Transverse colon (tissue), 3 donors: Measurements from ENCODE around the gene PDE4D.

ENCODE experiments used
- EP300 ChIP-seq: sonication (generic); formaldehyde crosslinking; IDR thresholded peaks from one replicate; pipeline ENCODE4 v1.6.1; 2017; ENCODE audit warnings: antibody characterized with exemption, low read depth
- POLR2A ChIP-seq: fragments of 450-650 bp; IDR thresholded peaks from one replicate; pipeline ENCODE4 v1.6.1; 2016; ENCODE audit warnings: antibody characterized with exemption, mild to moderate bottlenecking, moderate library complexity
- TF ChIP-seq, protein P1 (sequence below), 5 experiments: fragments of 200-600 bp in 3 of 5; fragments of 450-650 bp in 2 of 5; sonication (generic) in 3 of 5; IDR thresholded peaks; 1 replicate in 2 of 5; 2 replicates in 3 of 5; pipeline ENCODE4 v1.5.1; 2016 to 2017; ENCODE audit warnings: antibody characterized with exemption in 5 of 5, inconsistent platforms in 3 of 5, mild to moderate bottlenecking in 2 of 5, moderate library complexity in 1 of 5

DNA sequence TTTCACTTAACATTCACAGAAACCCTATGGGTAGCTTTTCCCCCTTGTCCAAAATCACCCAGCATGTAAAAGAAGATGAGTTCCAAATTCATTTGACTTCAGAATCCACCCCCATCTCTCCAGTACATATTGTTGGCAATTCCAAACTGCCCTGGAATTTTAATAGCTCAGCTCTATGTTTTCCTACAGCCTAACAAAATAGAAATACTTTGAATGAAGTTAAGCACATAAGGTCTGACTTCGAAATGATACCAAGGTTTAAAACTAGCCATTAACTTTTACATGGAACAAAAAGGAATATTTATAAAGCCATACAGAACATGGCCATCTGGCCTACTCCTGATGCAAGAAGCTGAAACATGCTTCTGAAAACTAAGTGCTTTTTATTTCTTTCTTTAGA is 634.3 kb downstream of the PDE4D start:
- TF ChIP-seq, protein P1, sequence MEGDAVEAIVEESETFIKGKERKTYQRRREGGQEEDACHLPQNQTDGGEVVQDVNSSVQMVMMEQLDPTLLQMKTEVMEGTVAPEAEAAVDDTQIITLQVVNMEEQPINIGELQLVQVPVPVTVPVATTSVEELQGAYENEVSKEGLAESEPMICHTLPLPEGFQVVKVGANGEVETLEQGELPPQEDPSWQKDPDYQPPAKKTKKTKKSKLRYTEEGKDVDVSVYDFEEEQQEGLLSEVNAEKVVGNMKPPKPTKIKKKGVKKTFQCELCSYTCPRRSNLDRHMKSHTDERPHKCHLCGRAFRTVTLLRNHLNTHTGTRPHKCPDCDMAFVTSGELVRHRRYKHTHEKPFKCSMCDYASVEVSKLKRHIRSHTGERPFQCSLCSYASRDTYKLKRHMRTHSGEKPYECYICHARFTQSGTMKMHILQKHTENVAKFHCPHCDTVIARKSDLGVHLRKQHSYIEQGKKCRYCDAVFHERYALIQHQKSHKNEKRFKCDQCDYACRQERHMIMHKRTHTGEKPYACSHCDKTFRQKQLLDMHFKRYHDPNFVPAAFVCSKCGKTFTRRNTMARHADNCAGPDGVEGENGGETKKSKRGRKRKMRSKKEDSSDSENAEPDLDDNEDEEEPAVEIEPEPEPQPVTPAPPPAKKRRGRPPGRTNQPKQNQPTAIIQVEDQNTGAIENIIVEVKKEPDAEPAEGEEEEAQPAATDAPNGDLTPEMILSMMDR (IDR thresholded peaks at IDR 0.05), result no peak
- TF ChIP-seq EP300 (no peak), POLR2A (no peak)
